ENCODE measurements around the gene WDFY4. TPM values are rescaled to one million over a fixed set of nuclear protein-coding genes. Genes with fewer than 3 reads are reported as not detected.

Gene WDFY4
- total and polyA plus RNA-seq, 9 of the 15 experiments (the other 6 are each of a cell fraction or from before 2014, with no cell fraction given): 0.01 to 0.02 (median 0.01) TPM; not detected in 6

GRCh38 chr10:48821692-48822091 lies 137.0 kb downstream of the WDFY4 start:
- Histone ChIP-seq H3K4me1 (replicated peaks in 1 of 2; ENCODE audit: control insufficient read depth in 2 of 2, insufficient read depth in 2 of 2, low read length in 2 of 2) (no peaks in the 10 kb centered on the region), H3K9me1 (ENCODE audit: control insufficient read depth, insufficient read depth, low read length) (no peaks in the 10 kb centered on the region), H3K27ac (ENCODE audit: extremely low read depth, low read depth, low read length) (no peak overlapping the region), H2AFZ (ENCODE audit: low read depth, low read length) (no peak overlapping the region), H4K20me1 (replicated peaks; ENCODE audit: control insufficient read depth, insufficient read depth, low read length) (peaks cover 3% of the 10 kb centered on the region; the same call in 1 of the 2 replicates), H3K27me3 (ENCODE audit: control insufficient read depth in 2 of 2, insufficient read depth in 2 of 2, low read length in 2 of 2) (peaks cover 16 to 59% of the 10 kb centered on the region in 2 experiments; a peak in 4 of 5 replicates), H3K9me3 (replicated peaks; ENCODE audit: control insufficient read depth, insufficient read depth, low read depth, low read length) (no peaks in the 10 kb centered on the region), H3K9ac (ENCODE audit: insufficient read depth in 1 of 2, low read depth in 2 of 2, low read length in 2 of 2) (no peak overlapping the region), H3K4me3 (no peak overlapping the region), H3K36me3 (ENCODE audit: control insufficient read depth, insufficient read depth, low read length) (no peaks in the 10 kb centered on the region), H3K79me2 (ENCODE audit: control insufficient read depth, insufficient read depth, low read length) (no peaks in the 10 kb centered on the region), H3K4me2 (ENCODE audit: insufficient read depth, low read length) (no peak overlapping the region)
- intact Hi-C loops (cut with micrococcal nuclease): loop anchor here (1.0 kb wide), 1 partner anchor 163 kb away; no protein-coding TSS in a partner anchor
- in situ Hi-C loops (cut with MboI): no loop called here
- WGBS (ENCODE audit: insufficient coverage, low coverage, missing lambda C conversion rate): 0% methylated on average over 3 of the region's 3 CpGs
- no peak for FAIRE-seq
- peak; percentile 33; the same call in 2 of the 3 replicates for ATAC-seq
- DNase-seq (ENCODE audit: extremely low read depth in 1 of 4, low spot score in 3 of 4): no peak
- ChIA-PET CTCF (ENCODE audit: low intra/inter-chr PET ratio) (interaction anchor here (0.6 to 2.9 kb wide), 2 partner anchors 162 to 165 kb away, joined by 3 to 45 read pairs; no protein-coding TSS in a partner anchor), POLR2A (interaction anchor here (1.0 to 1.6 kb wide), 2 partner anchors 16 to 57 kb away, joined by 3 to 4 read pairs; no protein-coding TSS in a partner anchor)
- BruUV-seq (replicated peaks): no TSS peak
- TF ChIP-seq POU5F1 (IDR thresholded peaks at IDR 0.05; ENCODE audit: borderline replicate concordance, low read depth, low read length, partially characterized antibody) (no peak), E2F3 (CRISPR knock-in tag; IDR thresholded peaks at IDR 0.05) (no peak), PHB (CRISPR knock-in tag; IDR thresholded peaks at IDR 0.05) (no peak), EWSR1 (IDR thresholded peaks at IDR 0.05; ENCODE audit: borderline replicate concordance, low read depth, partially characterized antibody) (no peak), NFIX (CRISPR knock-in tag; IDR thresholded peaks at IDR 0.05; ENCODE audit: low read depth) (no peak), ZNF354B (CRISPR knock-in tag; IDR thresholded peaks at IDR 0.05) (no peak), TSHZ1 (CRISPR knock-in tag; IDR thresholded peaks at IDR 0.05) (no peak), RFX7 (CRISPR knock-in tag; IDR thresholded peaks at IDR 0.05) (no peak), ZNF280A (IDR thresholded peaks at IDR 0.05; ENCODE audit: low read depth, partially characterized antibody) (no peak), DNMT1 (IDR thresholded peaks at IDR 0.05) (no peak), ETV5 (CRISPR knock-in tag; IDR thresholded peaks at IDR 0.05; ENCODE audit: low read depth) (no peak), SLC30A9 (CRISPR knock-in tag; IDR thresholded peaks at IDR 0.05) (no peak), HMG20B (CRISPR knock-in tag; IDR thresholded peaks at IDR 0.05) (no peak), ZNF134 (CRISPR knock-in tag; conservative IDR thresholded peaks at IDR 0.05) (no peak), NONO (IDR thresholded peaks at IDR 0.05; ENCODE audit: low read depth in 2 of 2, low read length in 1 of 2) (no peak), CREM (IDR thresholded peaks at IDR 0.05; ENCODE audit: low read depth) (no peak), GABPB2 (CRISPR knock-in tag; conservative IDR thresholded peaks at IDR 0.05) (no peak)
- TF ChIP-seq, protein P1, sequence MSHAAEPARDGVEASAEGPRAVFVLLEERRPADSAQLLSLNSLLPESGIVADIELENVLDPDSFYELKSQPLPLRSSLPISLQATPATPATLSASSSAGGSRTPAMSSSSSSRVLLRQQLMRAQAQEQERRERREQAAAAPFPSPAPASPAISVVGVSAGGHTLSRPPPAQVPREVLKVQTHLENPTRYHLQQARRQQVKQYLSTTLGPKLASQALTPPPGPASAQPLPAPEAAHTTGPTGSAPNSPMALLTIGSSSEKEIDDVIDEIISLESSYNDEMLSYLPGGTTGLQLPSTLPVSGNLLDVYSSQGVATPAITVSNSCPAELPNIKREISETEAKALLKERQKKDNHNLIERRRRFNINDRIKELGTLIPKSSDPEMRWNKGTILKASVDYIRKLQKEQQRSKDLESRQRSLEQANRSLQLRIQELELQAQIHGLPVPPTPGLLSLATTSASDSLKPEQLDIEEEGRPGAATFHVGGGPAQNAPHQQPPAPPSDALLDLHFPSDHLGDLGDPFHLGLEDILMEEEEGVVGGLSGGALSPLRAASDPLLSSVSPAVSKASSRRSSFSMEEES (CRISPR knock-in tag; IDR thresholded peaks at IDR 0.05): no peak
